Activated naive CD4-positive, alpha-beta T cell treated with Interleukin-2 at 50 U/mL for 16 hours (primary cell): Measurements from ENCODE around the gene ZNF33B.
A peak's percentile ranks its signal among the peaks of the same experiment; 100 is the strongest.
"Not testable (repeated sequence)": the region's sequence is repeated elsewhere in the genome, so short reads cannot be mapped to it uniquely, and the experiment has no call there.

Source experiments
- DNase-seq: peaks from one replicate; pipeline ENCODE4 v3.0.0-alpha.2; 2020

The ZNF33B gene

DNA sequence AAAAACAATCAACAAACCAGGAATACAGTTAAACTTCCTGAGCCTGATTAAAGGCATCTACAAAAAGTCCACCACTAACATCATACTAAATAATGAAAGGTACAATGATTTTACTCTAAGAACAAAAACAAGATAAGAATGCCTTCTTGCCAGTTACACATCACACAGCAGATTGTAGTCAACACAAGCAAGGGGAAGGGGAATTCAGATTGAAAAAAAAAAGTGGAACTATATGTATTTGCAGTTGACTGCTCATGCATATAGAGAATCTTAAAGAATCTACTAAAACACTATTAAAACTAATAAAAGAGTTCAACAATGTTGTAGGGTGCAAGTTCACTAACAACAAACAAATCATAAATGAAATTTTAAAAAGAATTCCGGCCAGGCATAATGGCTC is 28.5 kb downstream of the ZNF33B start:
- no peak for DNase-seq

DNA sequence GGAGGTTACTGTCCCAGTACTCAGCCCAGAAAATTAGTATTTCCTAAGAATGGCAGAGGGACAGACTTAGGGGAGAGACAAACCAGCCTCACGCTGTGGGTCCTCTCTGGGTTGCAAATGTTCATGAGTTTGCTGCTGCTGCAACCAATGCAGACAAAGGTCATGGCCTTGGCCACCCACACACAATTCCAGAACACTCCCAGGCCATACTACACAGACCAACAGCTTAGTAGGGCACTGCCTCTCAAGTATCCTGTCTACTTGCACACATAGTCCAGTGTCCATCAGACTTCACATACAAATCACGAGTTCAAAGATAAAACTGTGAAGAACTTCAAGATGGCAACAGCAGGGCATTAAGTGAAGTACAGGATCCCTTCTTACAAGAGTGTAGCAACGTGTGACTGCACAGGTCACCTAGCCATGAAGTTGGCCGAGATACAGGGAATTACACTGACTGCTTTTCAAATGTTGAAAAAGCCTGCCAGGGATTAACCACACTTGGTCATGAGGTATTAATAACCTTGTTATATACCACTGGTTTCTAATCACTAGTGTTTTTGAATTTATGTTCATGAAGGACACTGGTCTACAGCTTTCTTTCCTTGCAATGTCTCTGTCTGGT is 40.0 kb downstream of the ZNF33B start:
- no peak for DNase-seq

DNA sequence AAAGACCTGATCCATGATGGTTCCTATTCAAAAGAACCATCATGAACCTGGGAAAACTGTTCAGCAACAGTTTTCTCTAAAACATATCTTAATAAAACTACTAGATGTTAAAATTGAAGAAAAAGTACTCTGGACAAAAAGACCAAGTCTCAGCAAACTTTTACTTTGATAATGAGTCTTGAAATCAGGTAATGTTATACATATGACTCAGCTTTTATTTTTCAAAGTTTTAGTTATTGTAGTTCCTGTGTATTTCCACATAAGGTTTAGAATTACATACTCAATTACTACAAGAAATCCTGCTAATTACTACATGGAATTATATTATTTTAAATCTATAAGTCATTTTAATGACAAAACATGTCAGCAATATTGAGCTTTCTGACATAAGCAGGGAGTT is 42.2 kb downstream of the ZNF33B start:
- DNase-seq: no peak

DNA sequence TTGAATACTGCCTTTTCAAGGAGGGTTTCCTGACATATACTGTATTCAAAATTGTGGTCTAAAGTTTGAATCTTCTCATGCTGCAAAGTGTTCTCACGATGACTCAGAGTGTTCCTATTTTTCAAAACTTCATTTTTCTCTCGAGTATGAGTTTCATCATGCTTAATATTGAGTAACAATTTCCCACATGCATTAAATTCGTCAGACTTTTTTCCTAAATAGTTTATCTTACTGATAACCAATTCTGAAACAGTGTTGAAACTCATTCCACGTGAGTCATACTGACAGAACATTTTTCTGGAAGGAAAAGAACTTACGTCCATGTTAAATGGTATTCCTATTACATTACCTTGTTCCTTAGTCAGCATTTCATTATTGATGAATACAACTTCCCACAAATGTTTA is 44.1 kb downstream of the ZNF33B start:
- DNase-seq: no peak

DNA sequence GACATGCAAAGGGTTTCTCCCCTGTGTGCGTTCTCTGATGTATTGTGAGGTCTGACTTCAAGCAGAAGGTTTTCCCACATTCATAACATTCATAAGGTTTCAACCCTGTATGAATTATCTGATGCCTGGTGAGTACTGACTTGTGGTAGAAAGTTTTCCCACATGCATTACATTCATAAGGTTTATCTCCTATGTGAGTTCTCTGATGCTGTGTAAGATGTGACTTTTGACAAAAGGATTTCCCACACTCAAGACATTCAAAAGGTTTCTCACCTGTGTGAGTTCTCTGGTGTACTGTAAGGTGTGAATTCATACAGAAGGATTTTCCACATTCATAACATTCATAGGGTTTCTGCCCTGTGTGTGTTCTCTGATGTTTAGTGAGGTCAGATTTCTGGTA is 45.1 kb downstream of the ZNF33B start:
- DNase-seq: no peak

DNA sequence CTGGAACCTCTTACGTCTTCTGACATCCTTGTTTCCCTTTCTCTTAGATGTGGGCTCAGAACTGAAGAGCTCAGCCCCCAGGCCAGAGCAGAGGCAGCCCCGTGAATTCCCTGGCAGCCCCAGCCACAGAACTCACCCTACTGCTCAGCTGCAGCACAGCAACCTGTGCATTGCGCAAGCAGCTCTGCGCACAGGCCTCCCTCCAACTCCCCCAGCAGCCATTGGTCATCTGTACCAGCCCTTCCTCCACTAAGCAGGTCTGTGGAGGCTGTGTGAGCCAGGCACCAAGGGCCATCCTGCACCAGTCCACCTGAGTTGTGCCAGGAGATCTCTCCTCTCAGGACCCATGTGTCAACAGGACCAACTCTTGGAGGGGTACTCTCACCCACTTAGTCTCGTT is 54.5 kb downstream of the ZNF33B start:
- no peak for DNase-seq

DNA sequence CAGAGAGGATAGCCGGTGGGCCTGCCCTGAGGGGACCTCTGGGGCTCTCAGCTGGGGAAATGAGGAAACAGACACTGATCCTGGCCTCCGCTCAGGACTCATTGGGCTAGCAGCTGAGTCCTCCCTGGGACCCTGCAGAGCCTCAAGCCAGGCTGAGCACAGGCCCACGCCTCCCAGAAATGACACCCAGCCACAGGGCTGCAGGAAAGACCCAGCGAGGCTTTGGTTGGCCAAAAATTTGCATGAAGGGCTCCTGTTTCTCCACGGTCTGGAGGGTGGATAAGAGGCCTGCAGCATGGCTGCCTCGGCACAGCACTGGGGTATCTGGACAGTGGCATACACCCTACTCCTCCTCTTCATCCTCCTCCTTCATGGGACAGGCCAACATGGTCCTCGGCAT is 60.4 kb downstream of the ZNF33B start:
- DNase-seq: no peak

DNA sequence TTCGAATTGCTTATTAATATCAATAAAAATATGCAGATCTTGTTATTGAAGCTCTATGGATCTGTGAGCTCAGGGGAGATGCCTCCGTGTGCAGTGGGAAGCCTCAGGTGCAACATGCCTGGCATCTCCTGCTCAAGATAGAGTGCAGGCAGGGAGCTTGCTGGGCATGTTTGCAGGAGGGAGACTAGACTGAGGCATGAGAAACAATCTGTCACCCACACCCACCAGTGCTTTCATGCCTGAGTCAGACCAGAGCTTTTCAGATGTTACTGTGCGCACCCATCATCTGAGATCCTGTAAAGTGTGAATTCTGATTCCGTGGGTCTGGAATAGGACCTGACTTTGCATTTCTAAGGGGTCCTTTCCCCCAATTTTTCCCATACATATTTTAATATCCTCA is 62.0 kb downstream of the ZNF33B start:
- DNase-seq: no peak

DNA sequence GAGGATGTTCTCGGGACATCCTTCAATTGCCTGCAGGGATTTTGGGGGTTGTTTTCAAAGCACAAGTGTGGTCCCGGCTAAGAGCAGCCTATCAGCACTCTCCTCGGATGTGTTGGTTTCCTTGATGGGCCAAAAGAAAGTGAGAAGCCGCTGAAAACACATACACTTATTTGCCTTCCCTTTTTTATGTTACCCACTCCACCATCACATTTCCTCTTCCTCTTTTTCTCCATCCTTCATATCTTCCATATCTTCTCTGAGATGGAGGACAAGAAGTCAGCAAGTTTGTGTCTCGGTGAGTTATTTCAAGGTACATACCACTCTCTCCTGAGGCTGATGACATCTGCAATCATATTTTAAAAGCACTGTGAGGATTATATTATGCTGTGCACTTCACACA is 64.0 kb downstream of the ZNF33B start:
- DNase-seq: no peak

DNA sequence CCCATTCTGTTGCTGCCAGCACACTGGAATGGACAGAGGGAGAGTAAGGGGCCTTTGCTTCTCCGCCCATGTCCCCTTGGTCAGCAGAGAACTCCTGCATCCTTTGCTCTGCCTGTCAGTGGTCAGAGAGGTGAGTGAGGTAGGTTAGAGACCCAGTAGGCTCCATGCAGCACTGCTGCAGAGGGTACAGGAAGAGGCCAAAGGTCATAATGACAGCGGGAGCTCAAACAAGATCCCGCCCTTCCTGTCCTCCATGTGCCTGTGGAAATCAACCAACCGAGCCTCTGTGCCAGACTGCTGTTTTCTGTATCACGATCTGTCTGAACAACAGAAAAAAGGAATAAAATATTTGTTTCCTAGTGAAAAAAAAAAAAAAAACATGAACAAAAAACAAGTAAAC is 81.4 kb downstream of the ZNF33B start:
- DNase-seq: no peak

DNA sequence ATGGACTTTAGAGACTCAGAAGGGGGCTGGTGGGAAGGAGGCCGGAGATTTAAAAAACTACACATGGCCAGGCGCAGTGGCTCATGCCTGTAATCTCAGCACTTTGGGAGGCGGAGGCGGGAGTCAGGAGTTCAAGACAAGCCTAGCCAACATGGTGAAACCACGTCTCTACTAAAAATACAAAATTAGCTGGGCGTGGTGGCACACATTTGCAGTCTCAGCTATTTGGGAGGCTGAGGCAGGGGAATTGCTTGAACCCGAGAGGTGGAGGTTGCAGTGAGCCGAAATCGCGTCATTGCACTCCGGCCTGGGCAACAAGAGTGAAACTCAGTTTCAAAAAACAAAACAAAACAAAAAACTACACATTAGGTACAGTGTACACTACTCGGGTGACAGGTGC is 84.8 kb downstream of the ZNF33B start:
- DNase-seq: not testable (repeated sequence)

DNA sequence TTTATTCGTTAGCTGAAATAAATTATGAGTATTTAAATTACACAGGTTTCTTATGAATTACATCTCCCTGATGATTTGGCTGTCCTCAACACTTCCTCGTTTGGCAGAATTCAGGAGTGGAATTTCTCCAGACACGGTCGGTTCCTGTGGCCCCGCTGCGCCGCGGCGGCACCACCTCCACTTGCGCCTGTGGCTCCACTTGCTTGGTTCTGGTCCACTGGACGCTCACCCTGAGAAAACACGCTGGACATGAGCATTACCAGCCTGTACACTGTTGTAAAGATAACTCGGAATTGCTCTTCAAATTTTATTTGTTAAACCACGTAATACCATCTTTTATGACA is 85.3 kb downstream of the ZNF33B start:
- no peak for DNase-seq

DNA sequence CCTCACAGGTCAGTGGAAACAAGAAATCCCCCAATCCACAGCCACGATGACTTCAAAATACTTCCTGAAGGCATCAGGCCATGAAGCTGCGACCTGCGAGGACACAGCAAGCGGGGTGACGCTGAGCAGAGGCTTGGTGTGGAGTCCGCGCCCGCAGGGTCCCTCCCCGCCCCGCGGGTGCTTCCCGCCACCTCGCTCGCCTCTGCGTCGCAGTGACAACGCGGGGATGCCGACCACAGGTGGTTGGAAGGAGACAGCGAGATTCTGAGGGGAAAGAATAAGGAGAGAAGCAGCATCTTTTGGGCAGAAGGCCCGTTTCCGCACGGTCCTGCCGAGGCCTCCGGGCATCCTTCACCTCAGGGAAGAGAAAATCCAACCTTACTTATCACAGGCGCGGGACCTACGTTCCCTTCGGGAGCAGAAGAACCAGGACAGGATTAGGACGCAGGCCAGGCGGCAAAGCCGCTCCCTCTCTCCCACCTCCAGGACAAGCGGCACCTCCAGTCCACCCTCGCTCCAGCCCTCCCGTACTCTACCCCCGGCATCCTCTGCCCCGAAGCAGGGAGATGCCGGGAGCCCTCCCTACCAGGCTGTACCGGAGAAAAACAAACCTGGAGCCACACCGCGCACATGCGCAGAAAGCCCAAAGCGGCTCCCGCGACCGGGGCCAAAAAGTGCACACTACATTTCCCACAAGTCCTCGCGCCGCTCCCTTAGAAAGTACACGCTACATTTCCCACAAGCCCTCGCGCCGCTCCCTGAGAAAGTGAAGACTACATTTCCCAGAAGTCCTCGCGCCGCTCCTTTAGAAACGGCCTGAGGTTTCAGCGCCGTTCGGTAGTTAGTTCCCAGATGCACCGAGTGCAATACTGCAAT is 85.9 kb downstream of the ZNF33B start:
- peak; percentile 95 for DNase-seq

DNA sequence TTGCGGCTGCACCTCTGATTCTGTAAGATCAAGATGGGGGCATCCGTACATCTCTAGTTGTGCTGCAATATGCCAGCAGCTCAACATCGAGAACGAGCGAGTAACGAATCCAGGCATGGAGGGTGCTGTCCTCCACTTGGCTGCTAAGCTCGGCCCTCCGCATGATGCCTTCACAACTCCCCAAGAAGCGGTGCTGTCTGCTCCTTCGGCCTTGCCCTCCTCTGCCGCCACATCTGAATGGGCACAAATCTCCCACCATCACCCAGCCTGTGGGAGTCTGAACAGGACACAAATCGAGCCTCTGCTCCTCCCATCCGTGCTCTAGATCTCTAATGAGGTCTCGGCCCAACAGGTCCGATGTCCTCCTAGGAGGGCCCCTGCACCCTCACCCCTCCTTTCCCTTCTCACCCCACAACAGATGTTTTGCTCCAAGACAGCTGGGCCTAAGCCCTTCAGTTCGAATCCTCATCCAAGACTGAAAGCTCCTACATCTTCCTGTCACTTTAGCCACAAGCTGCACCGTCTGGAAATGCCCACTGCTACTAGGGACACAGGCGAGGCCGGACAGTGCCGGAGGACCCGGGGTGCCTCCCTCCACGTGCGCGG is 86.7 kb downstream of the ZNF33B start:
- no peak for DNase-seq

DNA sequence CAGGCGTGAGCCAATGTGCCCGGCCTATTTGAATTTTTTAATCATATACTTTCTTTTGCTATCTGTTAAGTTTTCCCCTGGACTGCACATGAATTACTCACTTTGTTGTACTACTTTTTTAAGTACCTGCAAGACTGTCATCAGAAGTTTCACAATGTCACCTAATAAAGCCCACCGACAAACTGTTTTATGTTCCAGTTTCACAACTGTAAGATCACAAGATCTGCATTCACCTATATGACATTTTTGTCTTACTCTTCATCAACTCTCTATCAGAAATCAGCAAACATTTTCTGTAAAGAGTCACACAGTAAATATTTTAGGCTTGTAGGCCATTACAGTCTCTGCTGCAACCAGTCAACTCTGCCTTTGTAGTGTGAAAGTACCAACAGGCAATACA is 88.5 kb downstream of the ZNF33B start:
- DNase-seq: no peak

DNA sequence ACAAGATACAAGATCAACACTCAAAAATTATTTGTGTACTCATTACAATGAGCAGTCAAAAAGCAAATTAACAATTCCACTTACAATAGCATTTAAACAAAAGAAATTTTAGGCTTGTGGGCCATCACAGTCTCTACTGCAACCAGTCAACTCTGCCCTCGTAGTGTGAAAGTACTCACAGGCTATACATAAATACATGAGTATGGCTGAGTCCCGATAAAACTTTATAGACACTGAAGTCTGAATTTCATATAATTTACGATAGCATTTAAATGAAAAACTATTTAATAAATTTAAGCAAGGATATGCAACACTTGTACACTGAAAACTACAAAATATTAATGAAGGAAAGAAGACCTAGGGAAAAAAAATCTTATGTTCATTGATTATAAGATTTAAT is 90.1 kb downstream of the ZNF33B start:
- no peak for DNase-seq

DNA sequence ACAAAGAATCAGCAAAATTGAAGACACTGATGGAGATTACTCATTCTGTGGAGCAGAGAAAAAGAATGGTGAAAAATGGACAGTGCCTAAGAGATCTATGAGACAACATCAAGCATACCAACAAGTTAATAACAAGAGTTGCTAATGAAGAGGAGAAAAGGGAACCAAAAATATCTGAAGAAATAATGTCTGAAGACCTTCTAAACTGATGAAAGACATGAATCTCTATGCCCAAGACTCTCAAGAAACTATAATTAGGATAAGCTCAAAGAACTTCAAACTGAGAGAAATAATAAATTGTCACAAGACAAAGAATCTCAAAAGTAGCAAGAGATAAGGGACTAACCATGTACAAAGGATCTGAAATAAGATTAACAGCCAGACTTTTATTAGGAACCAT is 93.4 kb downstream of the ZNF33B start:
- DNase-seq: no peak

DNA sequence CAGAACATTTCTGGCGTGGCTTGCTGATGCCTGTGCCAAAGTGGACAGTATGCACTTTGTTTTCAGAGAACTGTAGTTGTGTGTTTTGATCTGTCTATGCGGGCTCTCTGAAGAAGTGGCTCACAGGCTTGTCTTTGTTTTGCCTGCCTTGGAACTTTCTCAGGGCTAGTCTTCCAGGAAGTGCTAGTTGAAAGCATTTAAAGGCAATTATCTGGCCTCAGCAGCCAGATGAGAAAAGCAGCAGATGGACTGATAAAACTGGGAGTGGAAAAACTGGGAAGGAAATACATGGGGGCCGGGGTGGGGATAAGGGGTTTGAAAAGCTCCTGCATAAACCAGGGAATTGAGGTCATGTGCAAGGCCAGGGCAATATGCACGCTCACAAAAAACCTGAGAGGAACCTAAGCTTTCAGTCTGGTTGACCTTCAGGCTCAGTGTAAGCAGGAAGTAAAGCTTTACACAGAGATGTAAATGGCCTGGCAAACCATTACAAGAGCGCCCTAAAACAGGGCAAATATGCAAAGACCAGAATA is 94.5 kb downstream of the ZNF33B start:
- DNase-seq: no peak
